DMS114 treated with DMSO at 0.1 percent for 48 hours (cell line): Measurements from ENCODE around the gene C5AR1.
"Not testable (repeated sequence)": the region's sequence is repeated elsewhere in the genome, so short reads cannot be mapped to it uniquely, and the experiment has no call there.

Experiments
- DNase-seq: peaks from one replicate; lab custom pipeline; 2025; ENCODE audit not compliant: unreplicated experiment; lab: John Stamatoyannopoulos, UW

Gene C5AR1

DNA sequence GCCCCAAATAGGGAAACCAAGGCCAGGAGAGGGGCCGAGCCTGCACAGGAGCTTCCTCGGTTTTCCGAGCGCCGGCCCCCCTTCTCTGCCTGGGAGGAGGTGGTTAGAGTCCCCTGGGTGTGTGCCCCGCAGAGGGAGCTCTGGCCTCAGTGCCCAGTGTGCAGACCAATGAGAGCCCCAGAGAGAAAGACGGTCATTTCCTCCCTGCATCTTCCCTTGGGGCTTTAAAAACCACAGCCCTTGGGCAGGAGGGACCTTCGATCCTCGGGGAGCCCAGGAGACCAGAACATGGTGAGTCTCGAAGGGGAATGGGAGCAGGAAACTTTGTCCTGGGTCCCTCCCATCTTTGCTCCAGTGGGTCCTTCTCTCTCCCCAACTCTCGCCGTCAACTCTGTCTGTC lies at the start of gene C5AR1:
Gene C5AR1, plus strand, starts transcription at position 254 of the 400 bp plus-strand sequence. Its CDS starts 35 bp downstream, at position 289.
- DNase-seq = no peak

DNA sequence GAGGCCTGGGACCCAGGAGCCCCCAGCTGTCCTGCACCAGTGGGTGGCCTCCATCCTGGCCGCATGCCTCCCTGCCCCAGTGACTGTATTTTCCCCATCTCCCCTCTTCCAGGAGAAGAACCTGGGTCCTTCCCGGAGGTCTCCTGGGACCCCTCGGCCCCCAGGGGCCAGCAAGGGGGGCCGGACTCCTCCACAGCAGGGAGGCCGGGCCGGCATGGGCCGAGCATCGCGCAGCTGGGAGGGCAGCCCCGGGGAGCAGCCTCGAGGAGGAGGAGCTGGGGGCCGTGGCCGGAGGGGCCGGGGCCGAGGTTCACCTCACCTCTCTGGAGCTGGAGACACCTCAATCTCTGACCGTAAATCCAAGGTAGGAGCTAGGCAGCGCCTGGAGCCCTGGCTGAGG lies 49.2 kb upstream of the C5AR1 start:
- no peak for DNase-seq

DNA sequence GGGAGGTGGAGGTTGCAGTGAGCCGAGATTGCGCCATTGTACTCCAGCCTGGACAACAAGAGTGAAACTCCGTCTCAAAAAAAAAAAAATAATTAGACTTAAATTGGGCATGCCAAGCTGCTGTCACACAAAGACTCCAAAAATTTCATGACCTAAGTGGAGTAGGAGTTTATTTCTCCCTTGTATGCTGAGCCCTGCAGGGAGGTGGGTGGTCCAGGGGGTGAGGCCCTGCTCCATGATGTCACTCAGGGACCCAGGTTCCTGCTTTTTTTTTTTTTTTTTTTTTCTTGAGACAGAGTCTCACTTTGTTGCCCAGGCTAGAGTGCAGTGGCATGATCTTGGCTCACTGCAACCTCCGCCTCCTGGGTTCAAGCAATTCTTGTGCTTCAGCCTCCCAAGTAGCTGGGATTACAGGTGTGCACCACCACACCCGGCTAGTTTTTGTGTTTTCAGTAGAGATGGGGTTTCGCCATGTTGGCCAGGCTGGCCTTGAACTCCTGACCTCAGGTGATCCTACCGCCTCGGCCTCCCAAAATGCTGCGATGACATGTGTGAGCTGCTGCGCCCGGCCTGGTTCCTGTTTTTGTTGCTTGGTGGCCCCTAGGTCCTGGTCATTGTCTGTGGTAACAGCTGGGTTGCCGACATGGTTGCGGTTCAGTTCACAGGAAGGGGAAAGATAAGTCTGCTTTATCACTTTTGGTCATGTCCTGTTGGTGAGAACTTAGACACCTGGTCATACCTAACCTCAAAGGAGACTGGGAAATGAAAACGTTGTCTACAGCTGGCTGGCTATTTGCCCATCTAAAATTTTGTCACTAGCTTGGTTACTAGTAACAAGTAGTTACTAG lies 47.5 kb upstream of the C5AR1 start:
- not testable (repeated sequence) for DNase-seq

DNA sequence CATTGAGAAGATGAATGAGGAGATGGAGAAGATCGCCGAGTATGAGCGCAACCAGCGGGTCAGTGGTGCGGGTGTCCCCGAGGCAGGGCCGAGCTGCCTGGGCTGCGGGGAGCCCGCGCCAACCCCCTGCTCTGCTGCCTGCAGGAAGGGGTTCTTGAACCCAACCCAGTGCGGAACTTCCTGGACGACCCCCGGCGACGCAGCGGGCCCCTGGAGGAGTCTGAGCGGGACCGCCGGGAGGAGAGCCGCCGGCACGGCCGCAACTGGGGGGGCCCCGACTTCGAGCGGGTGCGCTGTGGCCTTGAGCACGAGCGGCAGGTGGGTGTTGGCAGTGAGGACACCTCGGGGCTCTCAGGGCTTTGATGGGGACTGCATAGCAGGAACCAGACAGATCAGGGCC lies 45.0 kb upstream of the C5AR1 start:
- DNase-seq = no peak

DNA sequence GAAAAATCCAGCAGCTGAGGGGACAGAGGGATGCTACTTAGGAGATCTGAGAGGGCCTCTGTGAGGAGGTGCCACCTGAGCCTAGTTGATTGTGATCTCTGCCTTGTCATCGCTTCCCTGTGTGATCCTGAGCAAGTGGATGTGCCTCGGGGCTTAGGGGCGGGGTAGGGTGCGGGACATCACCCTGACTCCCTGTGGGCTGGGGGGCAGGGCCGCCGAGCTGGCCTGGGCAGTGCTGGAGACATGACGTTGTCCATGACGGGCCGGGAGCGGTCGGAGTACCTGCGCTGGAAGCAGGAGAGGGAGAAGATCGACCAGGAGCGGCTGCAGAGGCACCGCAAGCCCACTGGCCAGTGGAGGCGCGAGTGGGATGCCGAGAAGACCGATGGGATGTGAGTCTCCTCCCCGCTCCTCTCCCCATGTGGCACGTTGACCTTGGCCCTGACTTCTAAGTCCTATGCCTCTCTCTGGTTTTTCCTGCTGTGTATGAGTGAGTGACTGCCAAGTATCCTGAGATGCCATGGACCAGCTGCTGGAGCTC lies 43.2 kb upstream of the C5AR1 start:
- DNase-seq = no peak

DNA sequence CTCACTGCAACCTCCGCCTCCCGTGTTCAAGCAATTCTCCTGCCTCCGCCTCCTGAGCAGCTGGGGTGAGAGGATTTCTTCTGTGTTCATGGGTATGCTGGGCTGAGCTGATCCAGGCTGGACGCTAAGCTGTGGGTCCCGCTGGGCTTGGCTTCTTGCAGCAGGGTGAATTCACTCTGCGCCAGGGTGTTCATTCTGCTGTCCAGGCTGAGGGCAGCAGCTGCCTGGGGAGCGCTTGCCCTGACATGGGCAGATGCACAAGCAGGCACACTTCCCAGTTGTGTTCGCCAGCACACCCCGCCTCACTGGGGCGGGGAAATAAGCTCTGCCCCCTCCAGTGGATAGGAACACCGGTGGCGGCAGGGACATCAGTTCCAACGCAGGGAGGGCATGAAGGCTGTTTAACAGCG lies 42.3 kb upstream of the C5AR1 start:
- DNase-seq = no peak

DNA sequence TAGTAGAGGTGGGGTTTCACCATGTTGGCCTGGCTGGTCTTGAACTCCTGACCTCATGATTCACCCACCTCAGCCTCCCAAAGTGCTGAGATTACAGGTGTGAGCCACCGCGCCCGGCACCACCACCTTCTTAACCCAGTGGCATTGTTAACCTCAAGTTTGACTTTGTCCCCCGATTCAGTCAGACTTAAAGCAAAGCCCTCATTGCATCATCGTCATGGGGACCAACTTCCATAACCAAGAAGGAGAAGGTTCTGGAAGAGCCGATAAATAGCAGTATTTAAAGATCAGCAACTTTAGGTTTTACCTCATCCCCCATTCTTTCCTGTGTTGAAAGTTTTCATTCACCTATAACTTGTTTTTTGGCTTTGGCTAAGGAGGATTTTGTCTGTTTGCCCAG lies 41.6 kb upstream of the C5AR1 start:
- DNase-seq = no peak

DNA sequence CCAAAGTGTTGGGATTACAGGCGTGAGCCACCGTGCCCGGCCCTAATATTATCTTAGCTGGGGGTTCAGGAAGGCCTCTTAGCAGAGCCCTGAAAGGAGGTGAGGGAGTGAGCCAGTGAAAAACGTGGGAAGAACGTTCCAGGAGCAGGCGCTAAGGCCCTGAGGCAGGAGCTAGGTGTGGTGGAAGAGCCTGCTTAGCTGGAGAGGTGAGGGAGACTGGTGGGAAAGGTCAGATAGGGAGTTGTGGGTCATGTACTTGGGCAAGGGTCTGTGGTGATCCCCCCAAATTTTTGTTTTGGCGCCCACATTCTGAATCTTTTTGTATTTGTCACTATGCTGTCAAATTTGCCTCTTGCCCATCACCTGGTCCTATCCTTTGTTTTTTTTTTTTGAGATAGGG lies 40.1 kb upstream of the C5AR1 start:
- no peak for DNase-seq

DNA sequence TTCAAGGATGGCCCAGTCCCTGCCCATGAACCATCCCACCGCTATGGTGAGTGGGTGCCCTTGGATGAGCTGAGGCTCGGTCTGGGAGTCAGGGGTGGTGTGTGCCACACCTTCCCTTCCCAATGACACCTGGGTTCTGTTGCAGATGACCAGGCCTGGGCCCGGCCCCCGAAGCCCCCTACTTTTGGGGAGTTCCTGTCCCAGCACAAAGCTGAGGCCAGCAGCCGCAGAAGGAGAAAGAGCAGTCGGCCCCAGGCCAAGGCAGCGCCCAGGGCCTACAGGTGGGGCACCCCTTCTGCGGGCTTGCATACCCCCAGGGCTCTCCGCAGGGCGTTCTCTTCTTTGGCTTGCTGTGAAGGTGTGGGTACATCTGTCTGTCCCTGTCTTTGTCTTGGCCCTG lies 39.3 kb upstream of the C5AR1 start:
- DNase-seq = no peak

DNA sequence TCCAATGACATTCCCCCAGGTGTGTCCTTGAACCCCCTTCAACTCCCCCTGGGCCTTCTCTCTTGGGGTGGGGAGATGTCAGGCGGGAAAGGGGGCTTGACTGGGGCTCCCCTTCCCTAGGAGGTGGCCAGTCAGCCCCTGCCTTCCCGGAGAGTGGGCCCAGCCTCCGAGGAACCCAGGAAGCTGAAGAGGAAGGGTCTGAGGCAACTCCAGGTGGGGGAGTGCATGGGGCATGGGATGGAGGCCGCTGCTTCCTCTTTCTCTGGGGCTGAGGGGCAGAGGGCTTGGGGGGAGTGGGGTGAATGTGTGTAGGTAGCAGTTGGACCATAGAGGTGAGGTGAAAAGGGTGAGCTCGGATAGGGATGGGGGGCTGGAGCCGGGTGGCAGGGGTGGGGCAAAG lies 37.7 kb upstream of the C5AR1 start:
- no peak for DNase-seq

DNA sequence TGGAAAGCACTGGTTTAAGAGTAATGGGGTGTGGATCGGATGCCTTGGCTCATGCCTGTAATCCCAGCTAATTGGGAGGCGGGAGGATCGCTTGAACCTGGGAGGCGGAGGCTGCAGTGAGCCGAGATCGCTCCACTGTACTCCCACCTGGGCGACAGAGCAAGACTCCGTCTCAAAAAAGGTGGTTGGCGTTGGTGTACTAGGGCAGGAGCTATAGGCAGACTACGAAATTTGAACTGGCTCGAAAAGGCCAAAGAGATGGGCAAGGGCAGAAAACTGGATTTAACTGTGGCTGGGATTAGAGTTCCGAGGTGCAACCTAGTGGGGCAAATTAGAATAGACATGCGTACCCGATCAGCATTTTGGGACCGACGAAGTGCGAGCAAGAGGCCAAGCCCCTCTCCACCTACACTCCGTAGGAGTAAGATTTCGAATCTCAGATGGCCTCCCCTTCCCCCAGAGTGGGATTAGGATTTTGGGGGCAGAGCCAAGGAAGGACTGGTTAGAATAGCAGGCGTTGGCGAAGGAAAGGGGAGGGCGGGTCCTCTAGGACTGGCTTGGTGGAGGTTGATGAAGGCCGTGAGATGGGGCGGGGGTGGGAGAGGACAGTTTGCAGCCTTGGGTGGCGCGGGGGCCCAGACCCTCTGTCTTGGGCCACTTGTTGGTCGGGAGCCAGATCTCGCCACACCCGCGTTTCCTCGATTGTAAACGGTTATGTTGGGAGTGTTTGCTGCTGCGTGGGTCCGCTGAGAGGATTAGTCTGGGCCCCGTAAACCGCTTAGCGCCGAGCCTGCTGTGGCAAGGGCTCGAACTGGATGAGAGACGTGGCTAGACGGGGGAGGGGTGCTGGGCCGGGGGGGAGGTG lies 37.0 kb upstream of the C5AR1 start:
- no peak for DNase-seq

DNA sequence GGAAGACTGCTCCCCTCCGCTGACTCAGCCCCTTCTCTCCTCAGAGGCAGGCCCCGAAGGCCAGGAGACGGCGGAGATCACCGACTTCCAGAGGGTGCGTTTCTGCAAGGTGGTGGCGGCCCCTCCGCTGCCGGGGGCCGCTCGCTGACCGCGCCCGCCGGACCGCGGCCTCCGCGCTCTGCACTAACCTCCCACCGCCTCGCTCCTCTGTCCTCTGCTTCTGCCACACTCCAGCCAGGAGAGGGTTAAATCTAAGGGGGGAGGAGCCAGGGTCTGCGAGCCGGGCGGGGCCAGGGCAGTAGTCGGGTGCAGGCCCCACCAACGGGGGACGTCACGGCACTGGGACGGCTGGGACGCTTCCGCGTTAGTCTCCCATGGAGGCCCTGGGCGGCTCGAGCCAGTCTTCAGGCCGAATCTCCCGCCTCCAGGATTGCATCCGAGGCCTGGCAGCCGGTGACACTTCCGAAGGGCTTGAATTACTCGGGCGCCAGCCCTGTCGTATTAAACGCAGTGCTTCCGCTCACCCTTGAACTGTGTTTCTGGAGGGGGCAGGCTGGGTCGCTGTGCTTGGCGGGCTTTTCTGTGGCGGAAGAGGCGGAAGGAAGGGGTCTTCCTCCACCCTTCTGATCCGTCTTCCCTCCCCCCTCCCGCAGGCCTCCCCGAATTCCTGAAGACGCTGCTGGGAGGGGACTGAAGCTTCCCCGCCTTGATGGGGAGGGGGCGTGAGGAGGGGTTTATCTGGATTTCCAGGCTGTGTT lies 36.2 kb upstream of the C5AR1 start:
- DNase-seq = peak; percentile 77

DNA sequence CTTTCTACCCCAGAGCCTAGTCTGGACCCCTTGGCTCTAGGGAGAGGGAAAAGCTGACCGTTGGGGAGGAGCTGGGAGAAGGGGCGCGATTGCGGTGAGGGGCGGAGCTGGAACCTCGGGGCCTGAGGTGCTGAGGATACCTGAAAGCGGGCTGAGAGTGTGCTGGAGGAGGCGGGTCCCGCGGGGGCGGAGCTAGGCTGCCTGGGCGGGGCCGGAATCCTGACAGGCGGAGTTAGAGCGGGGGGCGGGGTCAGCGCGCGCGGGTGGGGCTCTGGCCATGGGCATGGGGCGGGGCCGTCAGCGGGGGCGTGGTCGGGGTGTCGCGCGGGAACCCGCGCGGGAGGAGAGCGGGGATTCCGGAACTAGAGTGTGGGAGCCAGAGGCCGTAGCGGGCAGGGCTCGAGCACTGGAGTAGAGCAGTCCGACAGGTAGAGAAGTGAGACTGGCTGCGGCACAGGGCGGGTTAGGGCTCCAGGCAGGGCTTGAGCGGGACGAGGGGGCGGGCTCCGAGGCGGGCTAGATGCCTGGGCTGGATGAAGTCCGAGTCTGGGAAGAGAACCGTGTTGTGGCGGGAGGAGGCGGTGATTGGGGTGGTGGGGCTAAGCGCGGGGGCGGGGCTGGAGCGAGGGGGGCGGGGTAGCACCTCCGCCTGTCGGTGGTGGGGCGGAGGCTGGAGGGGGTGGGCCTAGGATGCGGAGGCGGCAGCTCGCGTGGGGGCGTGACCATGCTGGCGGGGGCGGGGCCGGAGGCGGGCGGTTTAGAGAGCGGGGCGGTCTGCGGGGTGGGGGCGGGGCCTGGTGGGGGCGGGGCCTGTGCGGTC lies 35.4 kb upstream of the C5AR1 start, which contains the start of gene INAFM1:
Gene INAFM1, plus strand, starts transcription at position 815 of the 820 bp plus-strand sequence. CDS start 35 bp downstream, outside the sequence.
- peak; percentile 72 for DNase-seq

DNA sequence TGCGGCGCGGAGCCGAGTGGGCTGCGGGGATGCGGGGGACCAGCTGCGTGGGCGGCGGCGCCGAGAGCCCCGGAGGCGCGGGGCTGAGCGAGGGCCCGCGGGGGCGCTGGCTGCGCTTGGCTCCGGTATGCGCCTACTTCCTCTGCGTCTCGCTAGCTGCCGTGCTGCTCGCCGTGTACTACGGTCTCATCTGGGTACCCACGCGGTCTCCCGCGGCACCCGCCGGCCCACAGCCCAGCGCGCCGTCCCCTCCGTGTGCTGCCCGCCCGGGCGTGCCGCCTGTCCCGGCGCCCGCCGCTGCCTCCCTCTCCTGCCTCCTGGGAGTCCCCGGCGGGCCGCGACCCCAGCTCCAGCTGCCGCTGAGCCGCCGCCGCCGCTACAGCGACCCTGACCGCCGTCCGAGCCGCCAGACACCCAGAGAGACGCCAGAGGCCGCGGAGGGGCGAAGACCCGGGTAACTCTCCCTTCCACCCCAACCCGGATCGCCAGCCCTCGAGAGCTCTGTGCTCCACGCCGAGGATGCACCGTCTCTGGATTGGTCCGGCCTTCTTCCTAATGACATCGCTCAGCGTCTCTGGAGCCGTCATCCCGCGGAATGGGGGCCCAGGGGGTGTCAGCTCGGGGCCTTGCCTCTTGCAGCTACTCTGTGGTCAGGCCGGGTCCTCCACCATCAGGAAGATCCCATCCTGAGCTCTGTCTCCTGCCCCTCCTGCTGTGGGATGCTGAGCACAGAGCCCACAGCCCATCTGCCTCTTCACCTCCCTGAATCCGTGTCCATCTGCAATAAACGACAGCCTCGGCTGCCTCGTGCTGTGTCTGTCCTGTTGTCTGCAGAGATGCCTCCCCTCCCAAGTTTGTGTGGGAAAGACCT lies 34.5 kb upstream of the C5AR1 start:
- DNase-seq = no peak

DNA sequence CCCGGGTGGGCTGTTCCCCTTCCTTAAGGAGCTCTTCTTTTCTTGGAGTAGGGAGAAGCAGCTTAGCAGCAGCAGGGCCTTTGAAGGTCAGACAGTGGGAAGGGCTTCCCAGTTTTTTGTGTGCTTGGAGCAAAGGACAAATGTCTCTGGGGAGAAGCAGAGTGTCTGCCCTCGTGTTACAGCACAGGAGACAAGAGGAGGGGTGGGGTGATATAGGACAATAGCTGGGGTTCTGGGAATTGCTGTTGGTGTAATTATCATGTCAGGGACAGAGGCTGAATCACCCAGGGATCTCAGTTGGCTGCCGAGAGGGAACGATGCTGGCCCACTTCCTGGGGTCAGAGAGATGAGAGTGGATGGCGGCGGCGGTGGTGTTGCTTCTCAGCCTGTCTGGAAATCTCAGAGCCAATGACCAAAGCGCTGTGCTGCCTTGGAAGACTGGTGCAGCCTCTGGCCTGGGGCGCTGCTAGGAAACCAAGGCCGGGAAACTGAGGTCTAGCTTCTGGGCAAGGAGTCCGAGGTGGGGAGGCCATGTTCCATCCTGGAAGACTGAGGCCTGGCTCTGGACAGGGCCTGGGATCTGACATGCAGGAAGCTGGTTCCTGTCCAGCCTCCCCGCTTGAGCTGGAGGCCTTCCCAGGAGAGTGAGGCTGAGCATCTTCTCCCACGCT lies 33.7 kb upstream of the C5AR1 start:
- DNase-seq = no peak

DNA sequence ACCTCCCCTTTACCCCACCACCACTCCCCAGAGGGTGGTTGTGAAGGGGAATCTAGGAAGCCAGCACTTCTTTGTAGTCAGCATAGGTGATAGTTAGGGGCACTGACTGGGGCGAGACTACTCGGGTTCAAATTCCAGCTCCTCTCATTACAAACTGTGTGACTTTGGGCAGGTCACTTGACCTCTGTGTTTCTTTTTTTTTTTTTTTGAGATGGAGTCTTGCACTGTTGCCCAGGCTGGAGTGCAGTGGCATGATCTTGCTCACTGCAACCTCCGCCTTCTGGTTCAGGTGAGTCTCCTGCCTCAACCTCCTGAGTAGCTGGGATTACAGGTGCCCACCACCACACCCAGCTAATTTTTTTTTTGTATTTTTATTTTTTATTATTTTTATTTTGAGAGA lies 33.1 kb upstream of the C5AR1 start:
- not testable (repeated sequence) for DNase-seq

DNA sequence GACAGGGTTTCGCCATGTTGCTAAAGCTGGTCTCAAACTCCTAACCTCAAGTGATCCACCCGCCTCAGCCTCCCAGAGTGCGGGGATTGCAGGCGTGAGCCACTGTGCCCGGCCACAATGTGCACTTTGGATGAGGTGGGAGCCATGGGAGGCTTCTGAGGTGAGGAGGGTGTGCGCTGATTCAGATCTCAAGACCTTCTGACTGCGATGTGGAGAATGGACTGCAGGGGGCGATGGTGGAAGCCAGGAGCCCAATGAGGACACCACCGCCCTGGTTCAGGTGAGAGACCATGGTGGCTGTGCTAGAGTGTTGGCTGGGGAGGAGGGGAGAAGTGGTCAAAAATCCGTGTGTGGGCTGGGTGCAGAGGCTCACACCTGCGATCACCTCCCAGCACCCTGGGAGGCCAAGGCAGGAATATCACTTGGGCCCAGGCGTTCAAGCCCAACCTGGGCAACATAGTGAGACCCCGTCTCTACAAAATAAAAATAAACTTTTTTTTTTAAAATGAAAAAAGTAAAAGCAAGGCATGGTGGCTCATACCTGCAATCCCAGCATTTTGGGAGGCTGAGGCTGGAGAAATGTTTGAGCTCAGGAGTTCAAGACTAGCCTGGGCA lies 29.4 kb upstream of the C5AR1 start:
- DNase-seq = no peak

DNA sequence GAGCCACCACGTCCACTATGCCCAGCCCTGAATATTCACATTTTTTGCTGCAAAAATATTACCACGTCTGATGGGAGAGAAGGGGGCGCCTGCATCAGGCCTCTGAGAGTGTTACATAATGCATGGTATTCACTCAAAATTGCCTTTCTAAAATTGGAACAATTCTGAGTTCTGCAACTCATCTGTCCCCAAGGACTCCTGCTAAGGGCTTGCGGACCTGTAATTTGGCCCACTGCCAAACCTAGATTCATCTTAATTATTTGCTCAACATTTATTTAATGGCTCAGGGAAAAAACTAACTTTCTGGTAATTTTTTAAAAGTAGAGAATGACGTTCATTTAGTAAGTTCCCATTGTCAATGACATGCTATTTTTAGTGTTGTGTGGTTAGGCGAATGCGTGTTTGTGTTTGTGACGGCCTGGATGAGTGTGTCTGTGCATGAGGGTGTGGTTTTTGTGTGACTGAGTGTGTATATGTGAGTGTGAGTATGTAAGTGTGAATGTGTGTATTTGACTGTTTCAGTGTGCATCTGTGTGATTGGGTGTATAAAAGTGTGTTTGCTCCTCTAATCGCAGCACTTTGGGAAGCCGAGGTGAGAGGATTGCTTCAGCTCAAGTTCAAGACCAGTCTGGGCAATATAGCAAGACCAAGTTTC lies 26.1 kb upstream of the C5AR1 start:
- no peak for DNase-seq
